ENCODE data around the gene FARS2. TPM values are rescaled to one million over a fixed set of nuclear protein-coding genes. Genes with fewer than 3 reads are reported as not detected.

The FARS2 gene
- total and polyA plus RNA-seq, 2 experiments from 2014 or later, result 9.9 to 15.4 TPM

DNA sequence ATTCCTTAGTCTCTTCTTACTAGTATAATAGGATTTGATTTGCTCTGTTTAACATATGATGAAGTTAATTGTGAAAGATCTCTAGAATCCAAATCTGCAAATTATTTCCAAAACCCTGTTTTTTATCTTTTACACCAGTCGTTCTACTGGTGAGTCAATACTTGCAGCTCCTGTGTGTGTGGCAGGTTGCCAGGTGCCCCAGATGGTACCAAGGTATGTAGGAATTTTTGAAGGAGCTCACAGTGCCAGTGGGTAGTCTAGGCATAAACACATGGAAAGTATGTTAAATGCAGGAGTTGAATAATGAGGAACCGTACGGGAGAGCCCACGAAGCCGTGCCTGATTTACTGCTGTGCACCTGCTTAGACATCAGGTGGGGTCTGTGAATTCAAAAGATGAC lies 192.2 kb downstream of the FARS2 start:
- H2AFZ ChIP-seq, result no peak overlapping the region
- H3K4me2 ChIP-seq, result no peak overlapping the region
- DNase-seq (ENCODE audit: low spot score), result no peak
- H3K4me1 ChIP-seq (ENCODE audit: insufficient read depth), result no peaks in the 10 kb centered on the region
- H3K4me3 ChIP-seq, result no peak overlapping the region
- H3K36me3 ChIP-seq (replicated peaks; ENCODE audit: insufficient read depth, low read depth), result no peaks in the 10 kb centered on the region
- H3K27me3 ChIP-seq, result no peaks in the 10 kb centered on the region
- 87% methylated on average over 5 of the region's 5 CpGs for WGBS (ENCODE audit: low lambda C conversion rate, missing lambda C conversion rate)
- TF ChIP-seq EZH2phosphoT487 (IDR thresholded peaks at IDR 0.05; ENCODE audit: low read depth, severe bottlenecking, unreplicated experiment) (no peak), EZH2 (IDR thresholded peaks at IDR 0.05; ENCODE audit: borderline replicate concordance) (no peak)
- TF ChIP-seq, protein P1, sequence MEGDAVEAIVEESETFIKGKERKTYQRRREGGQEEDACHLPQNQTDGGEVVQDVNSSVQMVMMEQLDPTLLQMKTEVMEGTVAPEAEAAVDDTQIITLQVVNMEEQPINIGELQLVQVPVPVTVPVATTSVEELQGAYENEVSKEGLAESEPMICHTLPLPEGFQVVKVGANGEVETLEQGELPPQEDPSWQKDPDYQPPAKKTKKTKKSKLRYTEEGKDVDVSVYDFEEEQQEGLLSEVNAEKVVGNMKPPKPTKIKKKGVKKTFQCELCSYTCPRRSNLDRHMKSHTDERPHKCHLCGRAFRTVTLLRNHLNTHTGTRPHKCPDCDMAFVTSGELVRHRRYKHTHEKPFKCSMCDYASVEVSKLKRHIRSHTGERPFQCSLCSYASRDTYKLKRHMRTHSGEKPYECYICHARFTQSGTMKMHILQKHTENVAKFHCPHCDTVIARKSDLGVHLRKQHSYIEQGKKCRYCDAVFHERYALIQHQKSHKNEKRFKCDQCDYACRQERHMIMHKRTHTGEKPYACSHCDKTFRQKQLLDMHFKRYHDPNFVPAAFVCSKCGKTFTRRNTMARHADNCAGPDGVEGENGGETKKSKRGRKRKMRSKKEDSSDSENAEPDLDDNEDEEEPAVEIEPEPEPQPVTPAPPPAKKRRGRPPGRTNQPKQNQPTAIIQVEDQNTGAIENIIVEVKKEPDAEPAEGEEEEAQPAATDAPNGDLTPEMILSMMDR (IDR thresholded peaks at IDR 0.05; ENCODE audit: poor library complexity), result no peak
- H4K20me1 ChIP-seq (ENCODE audit: insufficient read depth, poor library complexity, severe bottlenecking), result no peaks in the 10 kb centered on the region
- no peak overlapping the region for H3K27ac ChIP-seq
- no peaks in the 10 kb centered on the region for H3K79me2 ChIP-seq
- H3K9me2 ChIP-seq (replicated peaks; ENCODE audit: insufficient read depth), result no peaks in the 10 kb centered on the region
- H3K9me3 ChIP-seq (ENCODE audit: low read depth), result no peaks in the 10 kb centered on the region

DNA sequence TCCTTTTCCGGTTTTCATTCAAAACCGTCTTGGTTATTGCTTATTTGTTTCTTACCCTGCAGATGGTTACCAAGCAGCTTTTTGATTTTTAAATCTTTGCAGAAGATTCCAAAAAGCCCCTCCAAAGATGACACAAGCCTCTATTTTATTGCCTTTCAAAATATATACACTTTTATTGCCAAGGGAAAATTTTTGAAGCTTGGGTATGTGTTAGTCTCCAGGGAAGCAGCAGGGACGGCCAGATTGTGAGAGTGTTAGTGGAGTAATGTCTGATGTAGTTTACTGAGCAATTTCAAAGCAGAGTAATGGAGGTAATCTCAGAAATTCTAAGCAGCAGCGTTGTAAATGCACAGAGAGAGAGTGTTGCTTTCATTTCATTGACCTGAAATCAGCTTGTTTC lies 193.8 kb downstream of the FARS2 start:
- Histone ChIP-seq H3K4me2 (no peak overlapping the region), H2AFZ (no peak overlapping the region), H4K20me1 (ENCODE audit: insufficient read depth, poor library complexity, severe bottlenecking) (no peaks in the 10 kb centered on the region), H3K27me3 (no peaks in the 10 kb centered on the region), H3K36me3 (replicated peaks; ENCODE audit: insufficient read depth, low read depth) (no peaks in the 10 kb centered on the region), H3K4me3 (no peak overlapping the region), H3K4me1 (ENCODE audit: insufficient read depth) (no peaks in the 10 kb centered on the region), H3K9me3 (ENCODE audit: low read depth) (no peaks in the 10 kb centered on the region), H3K9me2 (replicated peaks; ENCODE audit: insufficient read depth) (no peaks in the 10 kb centered on the region), H3K27ac (no peak overlapping the region), H3K79me2 (no peaks in the 10 kb centered on the region)
- no peak for DNase-seq (ENCODE audit: low spot score)
- TF ChIP-seq, protein P1 (IDR thresholded peaks at IDR 0.05; ENCODE audit: poor library complexity), result no peak
- no peak for TF ChIP-seq EZH2 (IDR thresholded peaks at IDR 0.05; ENCODE audit: borderline replicate concordance)
- TF ChIP-seq EZH2phosphoT487 (IDR thresholded peaks at IDR 0.05; ENCODE audit: low read depth, severe bottlenecking, unreplicated experiment), result no peak
- 68% methylated on average over 4 of the region's 4 CpGs for WGBS (ENCODE audit: low lambda C conversion rate, missing lambda C conversion rate)

DNA sequence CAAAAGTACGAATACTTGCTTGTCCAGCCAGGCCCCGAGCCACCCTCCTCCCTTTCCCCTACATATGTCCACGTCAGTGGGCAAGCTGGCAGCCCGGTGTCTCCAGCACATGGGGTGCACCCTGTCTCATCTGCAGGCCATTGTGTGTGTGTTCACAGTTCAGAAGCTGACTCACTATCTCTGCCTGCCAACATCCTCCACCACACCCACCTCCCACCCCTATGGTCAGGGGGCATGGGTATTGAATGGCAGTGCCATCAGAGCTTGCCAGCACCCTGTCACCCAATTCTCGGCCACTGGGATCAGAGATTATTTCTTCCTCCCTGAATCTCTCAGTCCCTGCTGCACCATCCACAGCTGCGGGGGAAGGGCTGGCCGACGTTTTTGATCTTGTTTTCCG lies 195.7 kb downstream of the FARS2 start:
- H4K20me1 ChIP-seq (ENCODE audit: insufficient read depth, poor library complexity, severe bottlenecking), result no peaks in the 10 kb centered on the region
- no peaks in the 10 kb centered on the region for H3K36me3 ChIP-seq (replicated peaks; ENCODE audit: insufficient read depth, low read depth)
- H2AFZ ChIP-seq, result no peak overlapping the region
- no peaks in the 10 kb centered on the region for H3K4me1 ChIP-seq (ENCODE audit: insufficient read depth)
- no peak overlapping the region for H3K4me3 ChIP-seq
- no peaks in the 10 kb centered on the region for H3K9me3 ChIP-seq (ENCODE audit: low read depth)
- no peaks in the 10 kb centered on the region for H3K79me2 ChIP-seq
- H3K27me3 ChIP-seq, result no peaks in the 10 kb centered on the region
- no peak for DNase-seq (ENCODE audit: low spot score)
- H3K4me2 ChIP-seq, result no peak overlapping the region
- no peaks in the 10 kb centered on the region for H3K9me2 ChIP-seq (replicated peaks; ENCODE audit: insufficient read depth)
- WGBS (ENCODE audit: low lambda C conversion rate, missing lambda C conversion rate), result 78% methylated on average over 9 of the region's 9 CpGs
- no peak overlapping the region for H3K27ac ChIP-seq
- TF ChIP-seq EZH2 (IDR thresholded peaks at IDR 0.05; ENCODE audit: borderline replicate concordance), result no peak
- TF ChIP-seq EZH2phosphoT487 (IDR thresholded peaks at IDR 0.05; ENCODE audit: low read depth, severe bottlenecking, unreplicated experiment), result no peak
- TF ChIP-seq, protein P1 (IDR thresholded peaks at IDR 0.05; ENCODE audit: poor library complexity), result no peak

Data from hepatocyte (in vitro differentiated cells).